GM12872 (cell line): Measurements from ENCODE around the gene JCHAIN.

Experiments
- TF ChIP-seq, protein P1 (sequence below): IDR thresholded peaks from 3 replicates; pipeline ENCODE4 v1.5.1; 2011; ENCODE audit warnings: low read depth, mild to moderate bottlenecking, low read length, moderate library complexity; ENCODE audit not compliant: insufficient read depth

JCHAIN gene

DNA sequence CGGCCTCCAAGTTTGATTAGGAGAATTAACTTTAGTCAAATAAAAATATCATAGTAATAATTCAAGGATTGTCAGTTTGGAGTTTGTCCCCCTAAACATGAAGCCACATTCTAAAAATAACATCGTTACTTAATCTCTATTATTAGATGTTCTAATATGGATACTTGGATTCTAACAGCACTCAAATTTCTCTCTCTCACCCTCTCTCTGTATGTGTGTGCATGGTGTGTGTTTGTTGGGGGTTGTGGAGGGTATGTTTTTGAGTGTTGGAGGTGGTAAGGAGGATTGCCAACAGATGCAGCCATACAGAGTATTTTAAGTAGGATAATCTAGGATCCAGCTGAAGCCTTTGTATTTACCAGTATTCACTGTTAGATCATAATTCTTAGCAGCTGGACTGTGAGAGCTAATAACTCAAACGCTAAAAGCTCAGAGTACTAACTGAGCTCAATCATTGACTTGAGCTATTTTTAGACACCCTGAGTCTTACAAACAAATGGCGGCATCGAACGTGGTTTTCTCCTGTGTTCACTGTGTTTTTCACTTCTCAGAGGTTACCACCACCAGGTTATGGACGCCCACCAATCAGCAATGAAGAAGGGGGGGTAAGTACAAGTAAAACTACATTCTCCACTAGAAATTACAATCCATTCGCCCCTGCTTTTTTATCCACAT, 28.9 kb downstream of the JCHAIN start:
- TF ChIP-seq, protein P1, sequence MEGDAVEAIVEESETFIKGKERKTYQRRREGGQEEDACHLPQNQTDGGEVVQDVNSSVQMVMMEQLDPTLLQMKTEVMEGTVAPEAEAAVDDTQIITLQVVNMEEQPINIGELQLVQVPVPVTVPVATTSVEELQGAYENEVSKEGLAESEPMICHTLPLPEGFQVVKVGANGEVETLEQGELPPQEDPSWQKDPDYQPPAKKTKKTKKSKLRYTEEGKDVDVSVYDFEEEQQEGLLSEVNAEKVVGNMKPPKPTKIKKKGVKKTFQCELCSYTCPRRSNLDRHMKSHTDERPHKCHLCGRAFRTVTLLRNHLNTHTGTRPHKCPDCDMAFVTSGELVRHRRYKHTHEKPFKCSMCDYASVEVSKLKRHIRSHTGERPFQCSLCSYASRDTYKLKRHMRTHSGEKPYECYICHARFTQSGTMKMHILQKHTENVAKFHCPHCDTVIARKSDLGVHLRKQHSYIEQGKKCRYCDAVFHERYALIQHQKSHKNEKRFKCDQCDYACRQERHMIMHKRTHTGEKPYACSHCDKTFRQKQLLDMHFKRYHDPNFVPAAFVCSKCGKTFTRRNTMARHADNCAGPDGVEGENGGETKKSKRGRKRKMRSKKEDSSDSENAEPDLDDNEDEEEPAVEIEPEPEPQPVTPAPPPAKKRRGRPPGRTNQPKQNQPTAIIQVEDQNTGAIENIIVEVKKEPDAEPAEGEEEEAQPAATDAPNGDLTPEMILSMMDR: no peak

DNA sequence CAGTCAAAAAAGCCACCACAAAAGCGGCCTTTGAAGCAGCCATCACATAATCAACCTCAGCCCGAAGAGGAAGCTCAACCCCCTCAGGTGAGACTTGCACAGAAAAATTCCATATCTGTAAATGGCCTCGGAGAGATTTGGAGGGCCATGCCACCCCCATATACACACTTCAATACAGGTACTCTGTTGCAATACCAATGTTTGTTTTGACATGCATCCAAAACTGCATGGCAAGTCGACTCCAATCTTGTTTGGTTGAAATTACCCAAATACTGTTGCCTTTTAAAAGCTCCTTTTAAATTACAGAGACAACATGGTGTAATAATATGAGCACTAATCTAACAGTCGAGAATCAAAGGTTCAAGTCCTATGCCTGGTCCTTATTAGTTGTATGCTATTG, 31.8 kb downstream of the JCHAIN start:
- TF ChIP-seq, protein P1: no peak

DNA sequence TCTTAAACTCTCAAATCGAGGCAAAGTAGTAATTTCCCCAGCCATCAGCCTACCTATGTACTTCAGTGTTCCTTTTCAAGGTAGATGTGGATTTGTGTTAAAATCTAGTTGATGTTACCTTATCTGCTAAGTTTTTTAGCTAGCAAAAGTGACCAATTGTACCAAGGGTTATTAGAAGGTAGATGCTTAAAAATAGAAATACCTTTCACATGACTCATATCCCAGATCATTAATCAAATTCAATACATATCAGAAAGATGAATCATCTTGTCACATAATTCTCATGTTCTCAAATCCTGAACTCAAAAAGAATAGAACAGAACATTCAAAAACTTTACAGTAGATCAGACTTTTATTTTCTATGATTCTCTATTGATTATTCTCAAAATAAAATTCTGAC, 34.3 kb downstream of the JCHAIN start:
- TF ChIP-seq, protein P1: no peak

DNA sequence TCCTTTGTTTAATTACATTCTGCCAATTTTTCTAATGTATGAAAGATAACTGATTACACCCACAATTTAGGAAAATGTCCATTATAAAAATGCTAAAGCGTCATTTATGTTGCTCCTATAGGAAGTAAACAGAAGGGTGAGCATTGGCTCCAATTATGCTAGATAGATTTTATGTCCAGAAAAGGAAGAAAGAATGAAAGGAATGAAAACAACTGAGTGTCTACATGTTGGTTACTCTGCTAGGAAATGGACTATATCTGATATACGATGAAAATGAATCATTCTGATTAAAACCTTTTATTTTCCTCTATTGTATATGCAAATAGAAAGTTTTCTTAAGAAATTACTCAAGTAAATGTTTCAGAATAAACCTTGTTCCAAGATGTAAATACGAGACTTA, 36.1 kb downstream of the JCHAIN start:
- TF ChIP-seq, protein P1: no peak

DNA sequence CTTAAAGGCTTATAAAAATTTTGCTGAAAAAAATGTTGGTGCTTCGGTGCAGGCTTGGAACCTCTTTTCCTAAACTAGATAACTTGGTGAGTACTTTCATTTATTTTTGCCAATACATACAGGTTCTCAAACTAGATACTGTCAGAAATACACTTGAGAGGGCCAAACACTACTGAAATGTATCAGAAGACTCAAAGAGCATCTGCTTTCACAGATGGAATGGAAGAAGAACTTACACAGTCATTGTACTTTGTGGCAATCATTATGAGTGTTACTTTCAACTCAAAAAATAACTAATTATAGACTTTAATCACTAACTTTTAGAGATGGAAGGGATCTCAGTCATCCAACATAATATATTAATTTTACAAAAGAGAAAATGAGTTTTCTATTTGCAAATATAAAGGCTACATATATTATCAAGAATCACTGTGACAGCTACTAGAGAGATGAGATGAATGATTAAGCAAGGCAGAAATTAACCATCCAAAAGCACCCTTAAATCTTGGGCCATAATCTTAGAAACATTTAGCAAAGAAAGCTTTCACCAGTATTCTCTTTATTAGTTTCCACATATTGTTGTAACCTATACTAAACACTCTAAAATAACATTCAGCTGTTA, 36.7 kb downstream of the JCHAIN start:
- TF ChIP-seq, protein P1: no peak

DNA sequence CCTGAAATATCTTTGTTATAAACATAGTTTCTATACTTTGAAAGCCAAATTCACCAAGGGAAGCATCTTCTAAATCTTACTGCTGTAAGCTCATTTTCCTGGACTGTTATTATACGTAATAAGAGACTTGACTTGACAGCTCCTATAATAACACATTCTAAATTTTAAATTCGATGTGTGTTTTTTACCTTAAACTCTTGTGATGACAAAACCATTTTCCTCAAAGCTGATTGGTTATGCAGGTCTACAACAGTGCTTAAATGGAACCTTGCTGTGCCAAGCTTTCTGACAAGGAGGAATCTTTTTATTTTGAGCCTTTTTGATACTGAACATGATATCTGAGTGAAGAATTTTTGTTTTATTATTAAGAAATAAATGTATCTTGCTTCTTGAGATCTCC, 37.9 kb downstream of the JCHAIN start, which contains the start of gene ENAM:
Gene ENAM, plus strand, starts transcription at position 301 of the 400 bp plus-strand sequence. CDS start 757 bp downstream, outside the sequence.
- TF ChIP-seq, protein P1: no peak

DNA sequence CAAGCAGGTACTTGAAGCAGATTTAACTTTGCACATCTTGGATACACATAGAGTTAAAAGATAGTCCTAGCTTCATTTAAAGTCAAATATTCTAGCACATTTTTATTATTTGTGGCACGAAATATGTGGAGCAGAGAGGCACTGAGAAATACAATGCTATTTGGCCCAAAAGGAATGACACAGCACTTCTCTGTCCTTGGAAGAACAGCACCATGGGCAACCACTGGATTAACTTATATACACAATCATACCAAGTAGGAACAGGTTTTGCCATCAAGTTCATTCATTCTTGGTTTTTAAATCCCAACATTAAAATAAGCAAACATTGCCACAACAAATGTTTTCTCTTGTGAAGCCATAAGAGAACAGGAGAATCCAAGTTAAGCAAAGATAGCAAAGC, 38.7 kb downstream of the JCHAIN start:
- TF ChIP-seq, protein P1: no peak
